ENCODE data around the gene CMTR1.

Gene CMTR1

DNA sequence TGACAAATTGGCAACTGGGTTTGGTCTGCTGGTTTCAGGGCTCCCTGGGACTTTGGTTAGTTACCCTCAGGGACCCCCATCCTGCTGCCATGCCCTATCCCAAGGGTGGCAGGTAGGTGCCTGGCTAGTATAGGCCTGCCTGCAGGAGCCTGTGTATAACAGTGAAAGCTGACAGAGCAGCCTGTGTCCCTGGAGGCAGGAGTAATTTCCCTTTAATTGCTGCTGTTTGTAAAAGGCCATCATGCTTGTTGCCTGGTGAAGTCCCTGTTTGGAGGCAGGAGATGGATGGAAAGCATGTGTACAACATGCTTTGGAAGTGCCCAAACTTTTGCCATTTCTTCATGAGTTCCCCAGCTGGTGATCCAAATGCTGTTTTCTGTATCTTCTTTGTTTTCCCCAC, 30.1 kb downstream of the CMTR1 start:
- TF ChIP-seq, protein P1, sequence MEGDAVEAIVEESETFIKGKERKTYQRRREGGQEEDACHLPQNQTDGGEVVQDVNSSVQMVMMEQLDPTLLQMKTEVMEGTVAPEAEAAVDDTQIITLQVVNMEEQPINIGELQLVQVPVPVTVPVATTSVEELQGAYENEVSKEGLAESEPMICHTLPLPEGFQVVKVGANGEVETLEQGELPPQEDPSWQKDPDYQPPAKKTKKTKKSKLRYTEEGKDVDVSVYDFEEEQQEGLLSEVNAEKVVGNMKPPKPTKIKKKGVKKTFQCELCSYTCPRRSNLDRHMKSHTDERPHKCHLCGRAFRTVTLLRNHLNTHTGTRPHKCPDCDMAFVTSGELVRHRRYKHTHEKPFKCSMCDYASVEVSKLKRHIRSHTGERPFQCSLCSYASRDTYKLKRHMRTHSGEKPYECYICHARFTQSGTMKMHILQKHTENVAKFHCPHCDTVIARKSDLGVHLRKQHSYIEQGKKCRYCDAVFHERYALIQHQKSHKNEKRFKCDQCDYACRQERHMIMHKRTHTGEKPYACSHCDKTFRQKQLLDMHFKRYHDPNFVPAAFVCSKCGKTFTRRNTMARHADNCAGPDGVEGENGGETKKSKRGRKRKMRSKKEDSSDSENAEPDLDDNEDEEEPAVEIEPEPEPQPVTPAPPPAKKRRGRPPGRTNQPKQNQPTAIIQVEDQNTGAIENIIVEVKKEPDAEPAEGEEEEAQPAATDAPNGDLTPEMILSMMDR (IDR thresholded peaks at IDR 0.05) = no peak
- no peak for TF ChIP-seq ZFX (IDR thresholded peaks at IDR 0.05; ENCODE audit: borderline replicate concordance)
- H3K27ac ChIP-seq = no peak overlapping the region

DNA sequence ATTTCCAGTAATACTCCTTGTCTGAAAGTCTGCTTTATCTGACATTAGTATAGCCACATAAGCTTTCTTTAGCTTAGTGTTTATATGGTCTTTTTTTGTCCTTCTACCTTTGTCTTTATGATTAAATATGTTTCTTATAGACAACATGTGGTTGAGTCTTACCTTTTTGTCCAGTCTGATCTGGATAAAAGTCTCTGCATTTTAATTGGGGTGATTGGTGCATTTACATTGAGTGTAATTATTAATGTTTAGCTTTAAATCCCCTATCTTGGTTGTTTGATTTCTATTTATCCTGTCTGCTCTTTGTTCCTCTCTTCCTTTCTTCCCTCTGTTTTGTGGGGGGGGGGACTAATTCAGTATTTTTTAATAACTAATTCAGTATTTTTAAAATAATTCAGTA, 34.7 kb downstream of the CMTR1 start:
- TF ChIP-seq, protein P1 (IDR thresholded peaks at IDR 0.05) = no peak
- no peak for TF ChIP-seq ZFX (IDR thresholded peaks at IDR 0.05; ENCODE audit: borderline replicate concordance)
- H3K27ac ChIP-seq = no peak overlapping the region

GRCh38 chr6:37473364-37474095, 40.5 kb downstream of the CMTR1 start:
- TF ChIP-seq ZFX (IDR thresholded peaks at IDR 0.05; ENCODE audit: borderline replicate concordance) = no peak
- TF ChIP-seq, protein P1 (IDR thresholded peaks at IDR 0.05) = no peak
- peak overlapping the region; percentile 56 for H3K27ac ChIP-seq

GRCh38 chr6:37474316-37474715, 41.3 kb downstream of the CMTR1 start:
- TF ChIP-seq, protein P1 (IDR thresholded peaks at IDR 0.05) = no peak
- TF ChIP-seq ZFX (IDR thresholded peaks at IDR 0.05; ENCODE audit: borderline replicate concordance) = no peak
- H3K27ac ChIP-seq = peak overlapping the region; percentile 56

GRCh38 chr6:37477191-37477590, 44.2 kb downstream of the CMTR1 start:
- H3K27ac ChIP-seq = no peak overlapping the region
- TF ChIP-seq ZFX (IDR thresholded peaks at IDR 0.05; ENCODE audit: borderline replicate concordance) = no peak
- TF ChIP-seq, protein P1 (IDR thresholded peaks at IDR 0.05) = no peak

DNA sequence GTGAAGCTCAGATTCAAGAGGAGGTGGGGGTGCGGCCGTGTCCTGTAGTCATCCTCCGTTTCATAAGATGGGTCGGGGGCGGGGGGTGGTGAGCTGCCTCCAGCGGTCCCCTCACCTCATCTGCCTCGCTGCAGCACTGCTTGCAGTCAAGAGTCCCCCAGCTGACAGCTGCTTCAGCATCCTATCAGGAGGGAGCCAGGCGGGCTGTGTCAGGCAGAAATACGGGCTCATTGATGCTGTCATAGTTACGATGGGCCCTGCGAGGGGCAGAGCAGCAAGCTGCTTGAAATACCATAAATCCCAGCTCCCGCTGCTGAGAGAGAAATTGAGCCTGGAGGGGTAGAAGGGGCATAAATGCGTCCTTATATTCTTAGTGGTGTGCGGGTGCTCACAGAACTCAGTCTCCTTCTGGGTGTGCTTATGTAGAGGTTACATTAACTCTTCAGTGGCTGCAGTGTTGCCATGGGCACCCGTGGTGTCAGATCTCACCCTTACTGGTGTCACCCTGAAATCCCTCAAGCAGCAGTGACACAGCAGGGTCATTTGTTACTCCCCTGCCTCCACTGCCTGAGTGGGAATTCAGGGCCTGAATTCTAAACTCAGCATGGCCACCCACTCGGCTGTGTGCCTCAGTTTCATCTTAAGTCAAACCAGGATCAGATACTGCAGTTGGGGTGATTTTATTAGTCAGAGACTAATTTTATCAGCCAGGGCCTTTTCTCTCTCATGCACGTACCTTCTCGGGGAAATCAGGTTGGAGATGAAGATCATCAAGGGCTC, 44.8 kb downstream of the CMTR1 start:
- no peak overlapping the region for H3K27ac ChIP-seq
- TF ChIP-seq, protein P1 (IDR thresholded peaks at IDR 0.05) = no peak
- no peak for TF ChIP-seq ZFX (IDR thresholded peaks at IDR 0.05; ENCODE audit: borderline replicate concordance)

- H3K27ac ChIP-seq = no peak overlapping the region
These were observed 45.8 kb downstream of the CMTR1 start for GRCh38 chr6:37478827-37479226.

More at GRCh38 chr6:37478827-37479226, 45.8 kb downstream of the CMTR1 start:
- TF ChIP-seq, protein P1 (IDR thresholded peaks at IDR 0.05) = no peak
- no peak for TF ChIP-seq ZFX (IDR thresholded peaks at IDR 0.05; ENCODE audit: borderline replicate concordance)

All from 22Rv1 (cell line).